ENCODE measurements around the gene GRM3. TPM values are rescaled to one million over a fixed set of nuclear protein-coding genes. Genes with fewer than 3 reads are reported as not detected.

Gene GRM3
- total and polyA plus RNA-seq, 4 experiments from 2014 or later: not detected

DNA sequence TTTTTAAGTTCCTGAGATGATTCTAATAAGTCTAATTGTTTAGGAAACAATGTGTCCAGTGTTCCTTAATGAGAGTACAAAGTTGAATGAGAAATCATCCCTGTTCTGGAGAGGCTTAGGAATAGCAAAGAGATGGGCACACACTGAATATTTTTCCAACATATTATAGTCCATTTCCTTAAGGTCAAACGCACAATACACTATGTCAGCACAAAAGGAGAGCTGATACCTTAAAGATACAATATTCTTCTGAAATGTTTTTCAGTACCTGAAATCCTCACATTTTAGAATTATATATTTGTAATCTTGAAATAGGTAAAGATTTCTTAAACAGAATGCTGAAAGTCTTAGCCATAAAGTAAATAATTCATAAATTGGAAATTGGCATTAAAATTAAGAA is 183.2 kb downstream of the GRM3 start:
- Mint-ChIP-seq H3K27ac (no peak overlapping the region), H3K9me3 (peaks cover 0 to 2% (median 0%) of the 10 kb centered on the region in 8 donors), H3K4me1 (no peaks in the 10 kb centered on the region), H3K27me3 (peaks cover 1 to 3% of the 10 kb centered on the region in 2 donors), H3K4me3 (no peak overlapping the region), H3K36me3 (no peaks in the 10 kb centered on the region)
- H3K27ac ChIP-seq (ENCODE audit: low read depth, low read length): no peak overlapping the region
- intact Hi-C loops (cut with micrococcal nuclease): no loop called here
- no peak overlapping the region for H3K4me3 ChIP-seq (ENCODE audit: low read length in 2 of 2)
- H3K36me3 ChIP-seq (ENCODE audit: insufficient read depth, low read length): no peaks in the 10 kb centered on the region
- H3K27me3 ChIP-seq (ENCODE audit: insufficient read depth, low read length): no peaks in the 10 kb centered on the region
- CTCF ChIA-PET (ENCODE audit: partially characterized antibody): interaction anchor here (1.3 kb wide), 1 partner anchor 10 kb away, joined by 4 read pairs; no protein-coding TSS in a partner anchor
- POLR2A ChIA-PET (ENCODE audit: partially characterized antibody): no interaction called here
- no peaks in the 10 kb centered on the region for H3K4me1 ChIP-seq (ENCODE audit: insufficient read depth, low read length)
- no peaks in the 10 kb centered on the region for H3K9me3 ChIP-seq (ENCODE audit: control insufficient read depth in 1 of 2, low read length in 2 of 2)
- no peak for DNase-seq

DNA sequence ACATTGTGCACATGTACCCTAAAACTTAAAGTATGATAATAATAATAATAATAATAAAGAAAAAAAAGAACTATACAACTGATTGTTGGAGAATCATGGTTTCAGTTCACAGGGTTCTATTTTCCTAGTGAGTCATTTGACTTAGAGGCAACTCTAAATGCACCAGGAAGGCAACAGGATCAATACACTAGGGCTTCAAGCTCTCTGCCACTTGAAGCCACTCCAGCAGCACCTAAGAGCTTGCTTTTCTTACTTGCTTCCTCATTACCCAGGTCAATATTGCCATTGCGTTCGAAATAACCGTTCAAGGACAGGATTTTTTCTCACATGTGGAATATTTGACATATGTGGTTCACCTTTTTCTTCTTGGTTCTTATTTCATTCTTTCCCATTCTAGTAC is 189.7 kb downstream of the GRM3 start:
- Mint-ChIP-seq H3K27ac (no peak overlapping the region), H3K27me3 (peaks cover 0 to 4% of the 10 kb centered on the region in 2 donors), H3K36me3 (no peaks in the 10 kb centered on the region), H3K9me3 (peaks cover 0 to 2% (median 0%) of the 10 kb centered on the region in 8 donors), H3K4me3 (no peak overlapping the region), H3K4me1 (no peaks in the 10 kb centered on the region)
- no peak for DNase-seq
- Histone ChIP-seq H3K27ac (ENCODE audit: low read depth, low read length) (no peak overlapping the region), H3K27me3 (ENCODE audit: insufficient read depth, low read length) (no peaks in the 10 kb centered on the region), H3K4me3 (ENCODE audit: low read length in 2 of 2) (no peak overlapping the region), H3K36me3 (ENCODE audit: insufficient read depth, low read length) (no peaks in the 10 kb centered on the region), H3K4me1 (ENCODE audit: insufficient read depth, low read length) (no peaks in the 10 kb centered on the region), H3K9me3 (ENCODE audit: control insufficient read depth in 1 of 2, low read length in 2 of 2) (no peaks in the 10 kb centered on the region)
- intact Hi-C loops (cut with micrococcal nuclease): no loop called here
- ChIA-PET CTCF (ENCODE audit: partially characterized antibody) (no interaction called here), POLR2A (ENCODE audit: partially characterized antibody) (no interaction called here)

DNA sequence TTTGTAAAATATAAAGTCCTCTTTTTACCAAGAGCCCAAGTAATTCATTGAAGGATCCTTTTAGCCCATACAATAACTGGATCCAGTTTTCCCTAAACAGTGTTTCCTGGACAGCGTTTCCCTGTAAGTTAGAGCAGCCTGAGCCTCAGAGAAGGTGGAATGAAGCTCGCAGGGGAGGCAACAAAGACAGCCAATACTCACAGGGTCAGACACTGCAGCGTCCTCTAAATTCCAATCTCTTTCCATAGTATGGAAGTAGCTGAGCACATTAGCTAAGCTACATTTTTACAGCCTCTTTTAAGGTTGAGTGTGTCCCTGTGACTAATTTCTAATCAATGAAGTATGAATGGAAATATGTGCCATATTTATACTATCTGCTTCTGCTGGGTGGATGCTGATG is 193.5 kb downstream of the GRM3 start:
- Histone ChIP-seq H3K36me3 (ENCODE audit: insufficient read depth, low read length) (no peaks in the 10 kb centered on the region), H3K4me3 (ENCODE audit: low read length in 2 of 2) (no peak overlapping the region), H3K27me3 (ENCODE audit: insufficient read depth, low read length) (no peaks in the 10 kb centered on the region), H3K27ac (ENCODE audit: low read depth, low read length) (no peak overlapping the region), H3K4me1 (ENCODE audit: insufficient read depth, low read length) (no peaks in the 10 kb centered on the region), H3K9me3 (ENCODE audit: control insufficient read depth in 1 of 2, low read length in 2 of 2) (no peaks in the 10 kb centered on the region)
- intact Hi-C loops (cut with micrococcal nuclease): no loop called here
- Mint-ChIP-seq H3K27ac (no peak overlapping the region), H3K4me3 (no peak overlapping the region), H3K27me3 (peaks cover 0 to 6% of the 10 kb centered on the region in 2 donors), H3K9me3 (no peaks in the 10 kb centered on the region), H3K36me3 (no peaks in the 10 kb centered on the region), H3K4me1 (no peaks in the 10 kb centered on the region)
- no peak for DNase-seq
- POLR2A ChIA-PET (ENCODE audit: partially characterized antibody): no interaction called here
- CTCF ChIA-PET (ENCODE audit: partially characterized antibody): interaction anchor here (1.7 kb wide), 1 partner anchor 24 kb away, joined by 4 read pairs; no protein-coding TSS in a partner anchor

DNA sequence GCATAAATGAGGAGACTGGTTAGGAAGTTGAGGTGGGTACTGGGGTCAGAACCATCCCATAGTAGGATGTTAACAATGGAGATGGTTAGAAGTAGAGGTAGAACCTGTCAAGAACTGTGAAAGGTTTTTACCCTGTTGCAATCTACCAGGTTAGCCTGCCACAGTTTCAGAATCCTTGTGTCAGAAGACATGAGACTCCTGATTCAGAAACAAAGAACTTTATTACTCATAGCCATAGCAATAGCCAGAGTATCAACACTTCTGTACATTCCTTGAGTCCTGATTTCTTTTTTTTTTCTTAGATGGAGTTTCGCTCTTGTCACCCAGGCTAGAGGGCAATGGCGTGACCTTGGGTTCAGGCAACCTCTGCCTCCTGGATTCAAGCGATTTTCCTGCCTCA is 200.9 kb downstream of the GRM3 start:
- intact Hi-C loops (cut with micrococcal nuclease): no loop called here
- POLR2A ChIA-PET (ENCODE audit: partially characterized antibody): no interaction called here
- Histone ChIP-seq H3K27me3 (ENCODE audit: insufficient read depth, low read length) (no peaks in the 10 kb centered on the region), H3K4me3 (ENCODE audit: low read length in 2 of 2) (no peak overlapping the region), H3K27ac (ENCODE audit: low read depth, low read length) (no peak overlapping the region), H3K4me1 (ENCODE audit: insufficient read depth, low read length) (no peaks in the 10 kb centered on the region), H3K36me3 (ENCODE audit: insufficient read depth, low read length) (no peaks in the 10 kb centered on the region), H3K9me3 (ENCODE audit: control insufficient read depth in 1 of 2, low read length in 2 of 2) (no peaks in the 10 kb centered on the region)
- Mint-ChIP-seq H3K27ac (no peak overlapping the region), H3K27me3 (peaks cover 1 to 4% of the 10 kb centered on the region in 2 donors), H3K9me3 (no peaks in the 10 kb centered on the region), H3K4me1 (no peaks in the 10 kb centered on the region), H3K36me3 (no peaks in the 10 kb centered on the region), H3K4me3 (no peak overlapping the region)
- CTCF ChIA-PET (ENCODE audit: partially characterized antibody): no interaction called here
- DNase-seq: no peak

DNA sequence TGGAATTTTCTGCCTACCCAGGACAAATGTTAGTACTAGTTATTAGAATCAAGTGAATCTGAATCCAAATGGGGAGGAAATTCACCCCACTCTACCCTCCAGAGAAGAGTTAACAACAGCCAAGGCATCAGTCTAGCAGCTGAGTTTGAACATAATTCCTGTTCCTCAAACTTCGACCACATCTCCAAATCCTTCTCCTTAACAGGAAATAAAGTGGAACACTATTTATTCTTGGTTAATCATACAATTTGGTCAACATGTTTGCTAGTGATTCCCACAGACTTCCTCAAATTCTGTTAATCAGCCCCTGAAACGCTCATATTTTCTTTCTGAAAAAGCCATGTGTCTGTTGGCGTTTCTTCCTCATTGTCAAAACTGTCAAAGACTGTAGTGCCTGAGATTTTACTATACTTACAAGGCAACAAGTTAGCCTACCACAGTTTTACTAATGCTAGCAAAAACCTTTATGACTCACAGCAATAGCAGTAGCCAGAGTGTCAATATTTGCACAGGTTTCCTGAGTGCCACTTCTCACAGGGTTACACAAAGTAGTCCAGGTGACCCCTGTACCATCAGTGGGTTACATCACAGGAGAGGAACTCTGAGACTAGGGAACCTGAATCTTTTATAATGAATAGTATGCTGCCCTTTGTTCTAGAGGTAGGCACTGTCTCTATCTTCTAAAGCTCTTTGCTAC is 202.9 kb downstream of the GRM3 start:
- H3K27ac Mint-ChIP-seq: no peak overlapping the region
- DNase-seq: no peak

GRCh38 chr7:86848226-86848625 is 204.5 kb downstream of the GRM3 start:
- ChIA-PET POLR2A (ENCODE audit: partially characterized antibody) (no interaction called here), CTCF (ENCODE audit: partially characterized antibody) (no interaction called here)
- Histone ChIP-seq H3K9me3 (ENCODE audit: control insufficient read depth in 1 of 2, low read length in 2 of 2) (no peaks in the 10 kb centered on the region), H3K4me1 (ENCODE audit: insufficient read depth, low read length) (no peaks in the 10 kb centered on the region), H3K36me3 (ENCODE audit: insufficient read depth, low read length) (no peaks in the 10 kb centered on the region), H3K4me3 (ENCODE audit: low read length in 2 of 2) (no peak overlapping the region), H3K27ac (ENCODE audit: low read depth, low read length) (no peak overlapping the region), H3K27me3 (ENCODE audit: insufficient read depth, low read length) (no peaks in the 10 kb centered on the region)
- Mint-ChIP-seq H3K27ac (no peak overlapping the region), H3K27me3 (peaks cover 2 to 4% of the 10 kb centered on the region in 2 donors), H3K36me3 (no peaks in the 10 kb centered on the region), H3K4me3 (no peak overlapping the region), H3K9me3 (no peaks in the 10 kb centered on the region), H3K4me1 (no peaks in the 10 kb centered on the region)
- no peak for DNase-seq
- intact Hi-C loops (cut with micrococcal nuclease): no loop called here

More for the DNA sequence above, 202.9 kb downstream of the GRM3 start:
- H3K36me3 ChIP-seq (ENCODE audit: insufficient read depth, low read length): no peaks in the 10 kb centered on the region
- no peaks in the 10 kb centered on the region for H3K4me1 ChIP-seq (ENCODE audit: insufficient read depth, low read length)
- H3K9me3 ChIP-seq (ENCODE audit: control insufficient read depth in 1 of 2, low read length in 2 of 2): no peaks in the 10 kb centered on the region
- Mint-ChIP-seq H3K4me1 (no peaks in the 10 kb centered on the region), H3K36me3 (no peaks in the 10 kb centered on the region), H3K4me3 (no peak overlapping the region), H3K27me3 (peaks cover 2 to 4% of the 10 kb centered on the region in 2 donors), H3K9me3 (no peaks in the 10 kb centered on the region)
- H3K27ac ChIP-seq (ENCODE audit: low read depth, low read length): no peak overlapping the region
- H3K27me3 ChIP-seq (ENCODE audit: insufficient read depth, low read length): no peaks in the 10 kb centered on the region
- ChIA-PET CTCF (ENCODE audit: partially characterized antibody) (no interaction called here), POLR2A (ENCODE audit: partially characterized antibody) (no interaction called here)
- no peak overlapping the region for H3K4me3 ChIP-seq (ENCODE audit: low read length in 2 of 2)
- intact Hi-C loops (cut with micrococcal nuclease): no loop called here

DNA sequence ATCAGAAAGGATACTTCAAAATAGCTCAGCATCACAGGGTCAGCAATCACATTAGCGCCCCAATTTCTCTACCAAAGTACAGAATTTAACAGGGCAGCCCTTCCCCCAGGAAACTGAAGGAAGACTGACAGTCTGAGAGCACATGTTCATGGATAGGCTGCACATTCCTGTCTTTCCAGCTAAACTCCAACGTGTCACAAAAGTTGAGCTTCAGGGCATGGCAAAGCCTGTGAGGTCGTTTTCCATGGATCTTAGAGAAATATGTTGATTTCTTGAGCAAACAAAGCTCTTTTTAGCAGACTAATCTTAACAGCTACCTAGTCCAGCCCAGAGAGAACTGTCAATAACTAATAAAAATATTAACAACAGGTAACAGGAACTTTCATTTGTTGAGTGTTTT is 207.9 kb downstream of the GRM3 start:
- H3K27me3 Mint-ChIP-seq: peaks cover 0 to 3% of the 10 kb centered on the region in 2 donors
- H3K9me3 ChIP-seq (ENCODE audit: control insufficient read depth in 1 of 2, low read length in 2 of 2): no peaks in the 10 kb centered on the region
- H3K36me3 ChIP-seq (ENCODE audit: insufficient read depth, low read length): no peaks in the 10 kb centered on the region
- POLR2A ChIA-PET (ENCODE audit: partially characterized antibody): no interaction called here
- CTCF ChIA-PET (ENCODE audit: partially characterized antibody): no interaction called here
- H3K9me3 Mint-ChIP-seq: no peaks in the 10 kb centered on the region
- no peak overlapping the region for H3K4me3 ChIP-seq (ENCODE audit: low read length in 2 of 2)
- H3K4me1 Mint-ChIP-seq: no peaks in the 10 kb centered on the region
- intact Hi-C loops (cut with micrococcal nuclease): no loop called here
- H3K27me3 ChIP-seq (ENCODE audit: insufficient read depth, low read length): no peaks in the 10 kb centered on the region
- H3K36me3 Mint-ChIP-seq: no peaks in the 10 kb centered on the region
- no peak overlapping the region for H3K27ac ChIP-seq (ENCODE audit: low read depth, low read length)
- no peaks in the 10 kb centered on the region for H3K4me1 ChIP-seq (ENCODE audit: insufficient read depth, low read length)
- H3K4me3 Mint-ChIP-seq: no peak overlapping the region
- H3K27ac Mint-ChIP-seq: no peak overlapping the region
- DNase-seq: no peak
